Measurements from ENCODE around the gene TMEM243. TPM values are rescaled to one million over a fixed set of nuclear protein-coding genes. Genes with fewer than 3 reads are reported as not detected.
A peak's percentile ranks its signal among the peaks of the same experiment; 100 is the strongest.

The TMEM243 gene
- total and polyA plus RNA-seq, 2 of the 13 experiments (the other 11 are each of a cell fraction or from before 2014, with no cell fraction given) = 25.1 to 31.2 TPM

DNA sequence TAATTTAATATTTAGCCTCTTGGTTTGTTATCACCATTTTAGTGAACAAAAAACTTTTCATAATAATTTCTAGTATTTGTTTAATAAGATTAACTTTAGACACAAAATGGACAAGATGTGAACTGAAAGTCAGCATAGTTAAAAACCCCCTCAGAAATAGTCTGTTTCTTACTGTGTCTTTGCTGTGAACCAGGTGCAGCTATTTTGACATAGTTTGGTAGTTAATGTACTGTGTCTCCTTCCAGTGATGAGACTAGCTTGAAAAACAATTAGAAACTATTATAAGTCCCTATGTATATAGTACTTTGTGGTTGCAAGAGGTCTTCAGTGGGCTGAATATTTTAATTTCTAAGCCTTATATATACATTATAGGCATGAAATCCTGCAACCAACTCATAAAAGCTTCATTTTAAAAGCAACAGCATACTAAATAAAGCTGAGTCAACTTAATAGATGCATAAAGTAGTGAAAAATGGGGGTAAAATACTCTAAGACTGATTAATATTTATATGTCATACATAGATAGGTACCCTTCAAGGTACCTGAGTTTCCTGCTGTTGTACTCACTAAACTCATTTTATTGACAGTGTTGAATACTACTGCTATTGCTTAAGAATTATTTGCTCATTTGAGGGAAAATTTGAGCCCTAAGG is 48.1 kb downstream of the TMEM243 start:
- ChIA-PET CTCF (ENCODE audit: low intra/inter-chr PET ratio, low total read pairs) (no interaction called here), POLR2A (no interaction called here)
- no peaks in the 10 kb centered on the region for H3K4me1 ChIP-seq (ENCODE audit: insufficient read depth, low read length)
- intact Hi-C loops (cut with micrococcal nuclease; ENCODE audit: unreplicated experiment) (no loop called here), in situ Hi-C loops (cut with HindIII; ENCODE audit: extremely low pct_ligation_motif_present, low pct_unique_long_range_greater_than_20kb) (no loop called here)
- H3K36me3 ChIP-seq (replicated peaks in 1 of 2; ENCODE audit: control insufficient read depth in 1 of 2, insufficient read depth in 2 of 2, low read length in 2 of 2) = peaks cover 19 to 83% of the 10 kb centered on the region in 2 experiments
- H2AFZ ChIP-seq (ENCODE audit: low read length) = no peak overlapping the region
- no TSS peak for BruUV-seq (replicated peaks)
- no peak overlapping the region for H3K4me2 ChIP-seq (ENCODE audit: low read depth, low read length)
- FAIRE-seq (no peak), DNase-seq (ENCODE audit: low spot score) (no peak), ATAC-seq (no peak)
- H3K27ac ChIP-seq (ENCODE audit: extremely low read length, insufficient read depth, low read length) = no peak overlapping the region
- H3K9me3 ChIP-seq (ENCODE audit: low read length) = no peaks in the 10 kb centered on the region
- H4K20me1 ChIP-seq (ENCODE audit: insufficient read depth, low read length) = no peaks in the 10 kb centered on the region
- no peak overlapping the region for H3K4me3 ChIP-seq (replicated peaks in 1 of 3; ENCODE audit: insufficient read depth in 1 of 3, low read depth in 2 of 3, low read length in 3 of 3)
- TF ChIP-seq SRSF9 (IDR thresholded peaks at IDR 0.05; ENCODE audit: borderline replicate concordance, insufficient read depth, low read depth, low read length, poor library complexity, severe bottlenecking) (no peak), MAFK (conservative IDR thresholded peaks at IDR 0.05 in 1 of 2, IDR thresholded peaks at IDR 0.05 in 1 of 2; ENCODE audit: low read length in 2 of 2) (peak in 1 of 2 experiments; percentile 57; a peak in 2 of 4 replicates), MAFF (IDR thresholded peaks at IDR 0.05; ENCODE audit: low read depth, low read length) (0 out of 2 replicates have a peak, but pooled peaks have one; percentile 16), KLF13 (CRISPR knock-in tag; IDR thresholded peaks at IDR 0.05) (no peak)
- no peaks in the 10 kb centered on the region for H3K79me2 ChIP-seq (ENCODE audit: insufficient read depth, low read length)
- no peaks in the 10 kb centered on the region for H3K27me3 ChIP-seq (ENCODE audit: control insufficient read depth in 1 of 2, insufficient read depth in 2 of 2, low read length in 2 of 2)
- no peak overlapping the region for H3K9ac ChIP-seq (ENCODE audit: insufficient read depth, low read depth, low read length)

DNA sequence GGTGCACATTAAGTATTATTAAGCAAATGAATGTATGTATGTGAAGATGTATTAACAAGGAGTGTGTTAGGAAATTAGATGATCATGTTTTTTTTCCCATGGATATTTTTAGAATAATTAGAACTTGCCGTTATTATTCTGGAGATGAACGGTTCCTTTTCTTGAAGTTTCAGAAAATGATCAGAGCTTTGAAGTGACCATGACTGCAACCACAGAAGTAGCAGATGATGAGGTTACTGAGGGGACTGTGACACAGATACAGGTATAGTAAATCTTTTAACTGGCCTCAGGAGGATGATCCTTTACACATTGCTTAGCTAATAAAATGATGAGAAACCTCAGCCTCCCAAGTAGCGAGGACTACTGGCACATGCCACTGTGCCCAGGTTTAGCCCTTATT is 48.7 kb downstream of the TMEM243 start:
- no peak for TF ChIP-seq ZNF441 (CRISPR knock-in tag; IDR thresholded peaks at IDR 0.05; ENCODE audit: borderline replicate concordance)
- H3K27ac ChIP-seq (ENCODE audit: extremely low read length, insufficient read depth, low read length) = no peak overlapping the region
- ChIA-PET POLR2A (no interaction called here), CTCF (ENCODE audit: low intra/inter-chr PET ratio, low total read pairs) (no interaction called here)
- FAIRE-seq = no peak
- H3K36me3 ChIP-seq (replicated peaks in 1 of 2; ENCODE audit: control insufficient read depth in 1 of 2, insufficient read depth in 2 of 2, low read length in 2 of 2) = peaks cover 20 to 81% of the 10 kb centered on the region in 2 experiments
- WGBS (ENCODE audit: low lambda C conversion rate) = 95% methylated on average over 3 of the region's 3 CpGs
- H3K4me3 ChIP-seq (replicated peaks in 1 of 3; ENCODE audit: insufficient read depth in 1 of 3, low read depth in 2 of 3, low read length in 3 of 3) = no peak overlapping the region
- H3K27me3 ChIP-seq (ENCODE audit: control insufficient read depth in 1 of 2, insufficient read depth in 2 of 2, low read length in 2 of 2) = no peaks in the 10 kb centered on the region
- no TSS peak for BruUV-seq (replicated peaks)
- ATAC-seq = no peak
- H3K9me3 ChIP-seq (ENCODE audit: low read length) = no peaks in the 10 kb centered on the region
- no peak overlapping the region for H3K4me2 ChIP-seq (ENCODE audit: low read depth, low read length)
- intact Hi-C loops (cut with micrococcal nuclease; ENCODE audit: unreplicated experiment) (no loop called here), in situ Hi-C loops (cut with HindIII; ENCODE audit: extremely low pct_ligation_motif_present, low pct_unique_long_range_greater_than_20kb) (no loop called here)
- no peak for DNase-seq (ENCODE audit: low spot score)
- H3K4me1 ChIP-seq (ENCODE audit: insufficient read depth, low read length) = no peaks in the 10 kb centered on the region
- H3K9ac ChIP-seq (ENCODE audit: insufficient read depth, low read depth, low read length) = no peak overlapping the region
- H3K79me2 ChIP-seq (ENCODE audit: insufficient read depth, low read length) = no peaks in the 10 kb centered on the region
- H2AFZ ChIP-seq (ENCODE audit: low read length) = no peak overlapping the region
- no peaks in the 10 kb centered on the region for H4K20me1 ChIP-seq (ENCODE audit: insufficient read depth, low read length)
